Naive B cell (primary cell): Measurements from ENCODE around the gene WASF2. TPM values are rescaled to one million over a fixed set of nuclear protein-coding genes. Genes with fewer than 3 reads are reported as not detected.
A peak's percentile ranks its signal among the peaks of the same experiment; 100 is the strongest.

Source experiments
- ATAC-seq, 2 donors: fragments of 150-1000 bp; cut with Tn5 transposase; 2 replicates each; pipeline ENCODE4 v1.10.0; 2021; ENCODE audit warnings: low read depth in 2 of 2, mild to moderate bottlenecking in 2 of 2, moderate library complexity in 2 of 2
- DNase-seq: peaks from one replicate; pipeline ENCODE4 v3.0.0; 2022
- H3K27ac Mint-ChIP-seq, 6 donors: one replicate each; pipeline ENCODE4 v1.8.0; 2020 to 2022; ENCODE audit warnings: mild to moderate bottlenecking in 6 of 6, mixed read lengths in 6 of 6, moderate library complexity in 5 of 6, inconsistent platforms in 2 of 6
- H3K27me3 Mint-ChIP-seq, 3 donors: one replicate each; pipeline ENCODE4 v1.8.0; 2021 to 2022; ENCODE audit warnings: mixed read lengths in 3 of 3, mild to moderate bottlenecking in 1 of 3
- H3K36me3 Mint-ChIP-seq, 2 donors: one replicate each; pipeline ENCODE4 v1.8.0; 2020 to 2022; ENCODE audit warnings: mixed read lengths in 2 of 2, inconsistent platforms in 1 of 2, mild to moderate bottlenecking in 1 of 2
- H3K4me1 Mint-ChIP-seq, 3 donors: one replicate each; pipeline ENCODE4 v1.8.0; 2020 to 2022; ENCODE audit warnings: mixed read lengths in 3 of 3, inconsistent platforms in 1 of 3, mild to moderate bottlenecking in 1 of 3, moderate library complexity in 1 of 3
- H3K4me3 Mint-ChIP-seq, 8 donors: one replicate each; pipeline ENCODE4 v1.8.0; 2020 to 2022; ENCODE audit warnings: mild to moderate bottlenecking in 8 of 8, mixed read lengths in 8 of 8, moderate library complexity in 8 of 8, inconsistent platforms in 2 of 8
- H3K9me3 Mint-ChIP-seq, 7 donors: one replicate each; pipeline ENCODE4 v1.8.0; 2020 to 2022; ENCODE audit warnings: mixed read lengths in 7 of 7, mild to moderate bottlenecking in 5 of 7, inconsistent platforms in 2 of 7, moderate library complexity in 1 of 7
- polyA plus RNA-seq, 6 donors: library from polyadenylated mRNA; unstranded; fragments of 300-500 nt; fragmentation: Illumina TruSeq; gene quantifications; one replicate each; pipeline ENCODE4 v1.2.3, GENCODE V29; 2021; ENCODE audit warnings: low read depth in 6 of 6

WASF2 gene
- polyA plus RNA-seq, 6 donors from 2014 or later, result 33.1 to 121 (median 83.3) TPM

- Mint-ChIP-seq H3K4me1 (peaks cover 65 to 95% (median 71%) of the 10 kb centered on the region in 3 donors), H3K4me3 (peak overlapping the region; percentile 18 to 86 (median 65)), H3K27ac (peak overlapping the region; percentile 1 to 92 (median 80)), H3K36me3 (peaks cover 2 to 7% of the 10 kb centered on the region in 2 donors), H3K27me3 (no peaks in the 10 kb centered on the region), H3K9me3 (no peaks in the 10 kb centered on the region)
- peak; percentile 13 to 18 for ATAC-seq
- DNase-seq, result no peak
These were observed 58.9 kb downstream of the WASF2 start for GRCh38 chr1:27430903-27431600.

GRCh38 chr1:27429029-27429425 is 60.9 kb downstream of the WASF2 start:
- peak overlapping the region; percentile 47 to 86 (median 76) for H3K4me3 Mint-ChIP-seq
- no peak for DNase-seq
- peaks cover 65 to 88% (median 69%) of the 10 kb centered on the region in 3 donors for H3K4me1 Mint-ChIP-seq
- H3K27me3 Mint-ChIP-seq, result no peaks in the 10 kb centered on the region
- H3K9me3 Mint-ChIP-seq, result no peaks in the 10 kb centered on the region
- peaks cover 4 to 7% of the 10 kb centered on the region in 2 donors for H3K36me3 Mint-ChIP-seq
- no peak for ATAC-seq
- peak overlapping the region; percentile 58 to 98 (median 94) for H3K27ac Mint-ChIP-seq

GRCh38 chr1:27428316-27429028 is 61.5 kb downstream of the WASF2 start:
- DNase-seq (no peak), ATAC-seq (peak in 1 of 2 donors; percentile 20)
- Mint-ChIP-seq H3K27me3 (no peaks in the 10 kb centered on the region), H3K27ac (peak overlapping the region; percentile 86 to 98 (median 94)), H3K4me1 (peaks cover 59 to 87% (median 68%) of the 10 kb centered on the region in 3 donors), H3K36me3 (peaks cover 4 to 7% of the 10 kb centered on the region in 2 donors), H3K4me3 (peak overlapping the region; percentile 57 to 86 (median 76)), H3K9me3 (no peaks in the 10 kb centered on the region)

- peak overlapping the region; percentile 86 to 98 (median 94) for H3K27ac Mint-ChIP-seq
- peaks cover 54 to 81% (median 65%) of the 10 kb centered on the region in 3 donors for H3K4me1 Mint-ChIP-seq
These were observed 62.1 kb downstream of the WASF2 start for GRCh38 chr1:27427816-27428315.

GRCh38 chr1:27427329-27427728 is 62.6 kb downstream of the WASF2 start:
- peak; percentile 38 for DNase-seq
- Mint-ChIP-seq H3K36me3 (peaks cover 4 to 7% of the 10 kb centered on the region in 2 donors), H3K4me3 (peak overlapping the region; percentile 52 to 86 (median 70)), H3K4me1 (peaks cover 54 to 82% (median 70%) of the 10 kb centered on the region in 3 donors), H3K9me3 (no peaks in the 10 kb centered on the region), H3K27me3 (no peaks in the 10 kb centered on the region), H3K27ac (peak overlapping the region; percentile 17 to 98 (median 89))
- ATAC-seq, result peak; percentile 86 to 90

More at GRCh38 chr1:27427816-27428315, 62.1 kb downstream of the WASF2 start:
- Mint-ChIP-seq H3K27me3 (no peaks in the 10 kb centered on the region), H3K4me3 (peak overlapping the region; percentile 57 to 86 (median 76)), H3K9me3 (no peaks in the 10 kb centered on the region), H3K36me3 (peaks cover 4 to 7% of the 10 kb centered on the region in 2 donors)
- DNase-seq, result no peak
- ATAC-seq, result no peak

- Mint-ChIP-seq H3K27me3 (no peaks in the 10 kb centered on the region), H3K4me3 (no peak overlapping the region), H3K4me1 (peaks cover 39 to 67% (median 57%) of the 10 kb centered on the region in 3 donors), H3K36me3 (peaks cover 4 to 7% of the 10 kb centered on the region in 2 donors), H3K9me3 (no peaks in the 10 kb centered on the region), H3K27ac (peak overlapping the region in 2 of 6 donors; percentile 4 to 44)
- ATAC-seq (no peak), DNase-seq (no peak)
These were observed 66.3 kb downstream of the WASF2 start for GRCh38 chr1:27423709-27424108.

GRCh38 chr1:27418326-27419185 is 71.4 kb downstream of the WASF2 start:
- Mint-ChIP-seq H3K4me1 (peaks cover 31 to 52% (median 39%) of the 10 kb centered on the region in 3 donors), H3K9me3 (no peaks in the 10 kb centered on the region), H3K27me3 (no peaks in the 10 kb centered on the region)

GRCh38 chr1:27417713-27418112 is 72.3 kb downstream of the WASF2 start:
- peak overlapping the region in 3 of 6 donors; percentile 65 to 85 (median 68) for H3K27ac Mint-ChIP-seq
- no peaks in the 10 kb centered on the region for H3K27me3 Mint-ChIP-seq
- ATAC-seq (no peak), DNase-seq (no peak)
- H3K9me3 Mint-ChIP-seq, result no peaks in the 10 kb centered on the region
- no peak overlapping the region for H3K4me3 Mint-ChIP-seq
- peaks cover 30 to 48% (median 39%) of the 10 kb centered on the region in 3 donors for H3K4me1 Mint-ChIP-seq
- peaks cover 12 to 16% of the 10 kb centered on the region in 2 donors for H3K36me3 Mint-ChIP-seq

More at GRCh38 chr1:27418326-27419185, 71.4 kb downstream of the WASF2 start:
- peak overlapping the region; percentile 36 to 90 (median 72) for H3K27ac Mint-ChIP-seq
- peaks cover 12 to 16% of the 10 kb centered on the region in 2 donors for H3K36me3 Mint-ChIP-seq
- peak overlapping the region in 1 of 8 donors; percentile 23 for H3K4me3 Mint-ChIP-seq
- DNase-seq (no peak), ATAC-seq (peak in 1 of 2 donors; percentile 52)

- H3K27ac Mint-ChIP-seq, result peak overlapping the region; percentile 59 to 89 (median 74)
- ATAC-seq (peak; percentile 79 to 89), DNase-seq (peak; percentile 56)
- no peak overlapping the region for H3K4me3 Mint-ChIP-seq
- no peaks in the 10 kb centered on the region for H3K9me3 Mint-ChIP-seq
- peaks cover 12 to 16% of the 10 kb centered on the region in 2 donors for H3K36me3 Mint-ChIP-seq
- no peaks in the 10 kb centered on the region for H3K27me3 Mint-ChIP-seq
- peaks cover 22 to 39% (median 35%) of the 10 kb centered on the region in 3 donors for H3K4me1 Mint-ChIP-seq
These were observed 73.4 kb downstream of the WASF2 start for GRCh38 chr1:27416387-27417111.

GRCh38 chr1:27414091-27414490 is 75.9 kb downstream of the WASF2 start:
- Mint-ChIP-seq H3K27ac (peak overlapping the region in 1 of 6 donors; percentile 59), H3K4me1 (peaks cover 27 to 42% (median 35%) of the 10 kb centered on the region in 3 donors), H3K4me3 (no peak overlapping the region), H3K27me3 (no peaks in the 10 kb centered on the region), H3K9me3 (no peaks in the 10 kb centered on the region), H3K36me3 (peaks cover 16 to 21% of the 10 kb centered on the region in 2 donors)
- DNase-seq (no peak), ATAC-seq (no peak)

- Mint-ChIP-seq H3K27me3 (no peaks in the 10 kb centered on the region), H3K4me3 (no peak overlapping the region), H3K9me3 (no peaks in the 10 kb centered on the region), H3K27ac (peak overlapping the region in 2 of 6 donors; percentile 7 to 44), H3K36me3 (peaks cover 10 to 21% of the 10 kb centered on the region in 2 donors), H3K4me1 (peaks cover 29 to 37% (median 32%) of the 10 kb centered on the region in 3 donors)
- DNase-seq (no peak), ATAC-seq (no peak)
These were observed 77.0 kb downstream of the WASF2 start for GRCh38 chr1:27413004-27413403.

- ATAC-seq (no peak), DNase-seq (no peak)
- Mint-ChIP-seq H3K4me1 (peaks cover 32 to 40% (median 33%) of the 10 kb centered on the region in 3 donors), H3K4me3 (no peak overlapping the region), H3K9me3 (no peaks in the 10 kb centered on the region), H3K27ac (peak overlapping the region in 3 of 6 donors; percentile 28 to 84 (median 47)), H3K27me3 (no peaks in the 10 kb centered on the region), H3K36me3 (peaks cover 10 to 21% of the 10 kb centered on the region in 2 donors)
These were observed 77.5 kb downstream of the WASF2 start for GRCh38 chr1:27412502-27412901.
